Measurements from ENCODE around the gene DUOX2. TPM values are rescaled to one million over a fixed set of nuclear protein-coding genes. Genes with fewer than 3 reads are reported as not detected.

Gene DUOX2
- total and polyA plus RNA-seq, 2 of the 8 experiments (the other 6 are each of a cell fraction or from before 2014, with no cell fraction given): 0.08 TPM; not detected in 1

DNA sequence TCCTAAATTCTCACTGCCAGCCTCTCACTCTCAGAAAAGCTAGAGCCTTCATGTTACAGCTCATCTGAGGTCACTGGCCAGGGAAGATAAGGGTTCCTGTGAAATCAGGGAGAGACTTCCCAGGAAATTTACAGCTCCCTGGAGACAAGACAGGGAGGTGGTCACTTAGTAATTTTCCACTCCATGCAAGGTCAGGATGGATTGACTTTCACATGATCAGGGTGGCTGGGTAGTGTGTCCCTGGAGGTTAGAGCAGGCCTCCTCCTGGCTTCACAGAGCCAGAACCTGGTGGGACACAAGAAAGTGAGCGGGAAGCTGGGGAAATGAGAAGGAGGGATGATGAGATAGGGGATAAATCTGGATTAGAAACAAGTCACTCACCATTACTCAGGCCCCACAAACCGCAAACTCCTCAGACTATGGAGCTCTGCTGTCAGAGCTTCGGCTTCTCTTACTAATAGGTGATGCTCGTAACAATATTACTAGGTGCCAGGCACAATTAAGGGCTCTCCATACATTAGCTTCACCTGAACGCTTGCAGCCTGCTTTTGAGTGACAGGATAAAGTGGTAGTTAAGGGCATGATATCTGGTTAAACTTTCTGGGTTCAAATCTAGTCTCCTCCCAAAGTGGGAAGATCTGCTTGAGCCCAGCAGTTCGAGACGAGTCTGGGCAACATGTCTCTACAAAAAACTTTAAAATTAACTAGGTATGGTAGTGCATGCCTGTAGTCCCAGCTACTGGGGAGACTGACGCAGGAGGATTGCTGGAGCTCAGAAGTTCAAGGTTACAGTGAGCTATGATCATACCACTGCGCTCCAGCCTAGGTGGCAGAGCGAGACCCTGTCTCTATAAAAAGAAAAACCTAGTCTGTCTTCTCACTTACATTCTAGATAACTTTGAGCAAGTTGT is 24.9 kb downstream of the DUOX2 start:
- Histone ChIP-seq H3K4me2 (ENCODE audit: insufficient read depth in 1 of 2, low read depth in 2 of 2, low read length in 2 of 2) (no peak overlapping the region), H3K27ac (ENCODE audit: low read depth, low read length) (no peak overlapping the region), H3K9ac (replicated peaks in 1 of 4; ENCODE audit: extremely low read depth in 1 of 4, low read depth in 3 of 4, low read length in 3 of 4) (no peak overlapping the region), H2AK5ac (ENCODE audit: low read depth, low read length) (no peak overlapping the region), H4K5ac (ENCODE audit: insufficient read length, low read depth, low read length) (no peak overlapping the region), H3K79me1 (ENCODE audit: low read depth, low read length) (no peaks in the 10 kb centered on the region), H3K14ac (ENCODE audit: insufficient read length) (no peak overlapping the region), H3K79me2 (ENCODE audit: control insufficient read depth in 1 of 2, insufficient read depth in 2 of 2, low read length in 2 of 2) (no peaks in the 10 kb centered on the region), H3K36me3 (ENCODE audit: control insufficient read depth in 2 of 4, insufficient read depth in 4 of 4, low read length in 3 of 4) (no peaks in the 10 kb centered on the region), H2BK15ac (ENCODE audit: low read length) (no peak overlapping the region), H3K4me1 (replicated peaks in 1 of 4; ENCODE audit: control insufficient read depth in 3 of 4, insufficient read depth in 4 of 4, low read length in 3 of 4) (no peaks in the 10 kb centered on the region), H2AFZ (ENCODE audit: low read length) (no peak overlapping the region), H3K9me3 (ENCODE audit: insufficient read depth in 2 of 2, low read depth in 1 of 2, low read length in 1 of 2) (no peaks in the 10 kb centered on the region), H3K56ac (replicated peaks; ENCODE audit: insufficient read length, low read depth, low read length) (no peak overlapping the region), H3K23me2 (ENCODE audit: low read depth, low read length) (no peaks in the 10 kb centered on the region), H2BK12ac (ENCODE audit: low read depth, low read length) (no peak overlapping the region), H2BK20ac (ENCODE audit: low read length) (no peak overlapping the region), H3K27me3 (replicated peaks in 1 of 4; ENCODE audit: control insufficient read depth in 3 of 4, extremely low read depth in 1 of 4, insufficient read depth in 3 of 4, low read length in 3 of 4) (no peaks in the 10 kb centered on the region), H3K4me3 (ENCODE audit: extremely low read depth in 1 of 4, insufficient read depth in 2 of 4, low read depth in 3 of 4, low read length in 4 of 4) (no peak overlapping the region), H3K18ac (ENCODE audit: extremely low read depth, low read length) (no peak overlapping the region), H2BK120ac (replicated peaks; ENCODE audit: low read depth, low read length) (no peak overlapping the region), H4K8ac (ENCODE audit: extremely low read depth, insufficient read depth, low read length) (no peak overlapping the region), H3K4ac (replicated peaks; ENCODE audit: insufficient read length, low read depth, low read length) (no peak overlapping the region), H2BK5ac (ENCODE audit: low read depth, low read length) (no peak overlapping the region), H3K23ac (ENCODE audit: insufficient read length) (no peak overlapping the region), H4K91ac (replicated peaks; ENCODE audit: insufficient read length, low read length) (no peak overlapping the region), H4K20me1 (replicated peaks in 1 of 2; ENCODE audit: control insufficient read depth in 1 of 2, insufficient read depth in 2 of 2, low read length in 2 of 2) (no peaks in the 10 kb centered on the region)
- CTCF ChIA-PET (ENCODE audit: partially characterized antibody): interaction anchor here (1.0 to 2.3 kb wide), 6 partner anchors 8 to 52 kb away, joined by 3 to 11 read pairs (median 4); no protein-coding TSS in a partner anchor
- 92% methylated on average over 10 of the region's 10 CpGs; no CpG with 5 or more reads in 1 of the 2 experiments for WGBS, 2 experiments (ENCODE audit: extremely low coverage in 1 of 2, insufficient coverage in 1 of 2, insufficient read length in 1 of 2, insufficient replicate concordance in 2 of 2, low coverage in 1 of 2, low lambda C conversion rate in 2 of 2, missing lambda C conversion rate in 1 of 2)
- DNase-seq (ENCODE audit: low read depth in 1 of 2, low spot score in 2 of 2) (no peak), FAIRE-seq (no peak)
- POLR2A ChIA-PET (ENCODE audit: partially characterized antibody): interaction anchor here (1.5 kb wide), 1 partner anchor 66 kb away, joined by 4 read pairs; the partner anchor contains the start of gene SORD
- TF ChIP-seq KDM1A (IDR thresholded peaks at IDR 0.05; ENCODE audit: borderline replicate concordance, low read length): no peak
- TF ChIP-seq EGR1 (IDR thresholded peaks at IDR 0.05; ENCODE audit: borderline replicate concordance, low read depth, low read length): no peak
- TF ChIP-seq HDAC6 (IDR thresholded peaks at IDR 0.05; ENCODE audit: low read depth, low read length): no peak
- no peak for TF ChIP-seq ZNF274 (IDR thresholded peaks at IDR 0.05; ENCODE audit: borderline replicate concordance, extremely low read depth, low read length)
- no peak for TF ChIP-seq EZH2 (IDR thresholded peaks at IDR 0.05; ENCODE audit: low read depth, low read length, severe bottlenecking)
- TF ChIP-seq RBBP5 (IDR thresholded peaks at IDR 0.05; ENCODE audit: borderline replicate concordance, low read depth, low read length): no peak
- TF ChIP-seq POLR2AphosphoS5 (IDR thresholded peaks at IDR 0.05; ENCODE audit: low read depth, low read length): no peak
- no peak for TF ChIP-seq POLR2A (IDR thresholded peaks at IDR 0.05; ENCODE audit: control extremely low read depth in 1 of 2, low read depth in 2 of 2, low read length in 2 of 2)
- TF ChIP-seq RAD21 (IDR thresholded peaks at IDR 0.05 in 1 of 2, conservative IDR thresholded peaks at IDR 0.05 in 1 of 2; ENCODE audit: low read depth in 2 of 2, low read length in 2 of 2): no peak
- TF ChIP-seq GTF2F1 (IDR thresholded peaks at IDR 0.05; ENCODE audit: borderline replicate concordance, low read depth, low read length): no peak
- TF ChIP-seq ATF3 (IDR thresholded peaks at IDR 0.05; ENCODE audit: insufficient read depth, low read depth, low read length): no peak
